Uterus (tissue), 4 donors: ENCODE results near the gene DMTF1. TPM values are rescaled to one million over a fixed set of nuclear protein-coding genes. Genes with fewer than 3 reads are reported as not detected.

Experiments
- DNase-seq, 2 donors: peaks; one replicate each; pipeline ENCODE4 v3.0.0-alpha.2; 2019 to 2020
- H3K27ac ChIP-seq, 2 donors: fragments of 200-600 bp; sonication (generic); 1 replicate in 1 of 2; 2 replicates in 1 of 2; pipeline ENCODE4 v1.5.1; 2016 to 2018
- H3K27me3 ChIP-seq, 2 donors: fragments of 200-600 bp; sonication (generic); one replicate each; pipeline ENCODE4 v1.5.1; 2018 to 2019; ENCODE audit warnings: control low read depth in 1 of 2
- H3K36me3 ChIP-seq, 2 donors: fragments of 200-600 bp; sonication (generic); one replicate each; pipeline ENCODE4 v1.5.1; 2019; ENCODE audit warnings: control low read depth in 1 of 2
- H3K4me1 ChIP-seq, 2 donors: fragments of 200-600 bp; sonication (generic); one replicate each; pipeline ENCODE4 v1.5.1; 2018 to 2019; ENCODE audit warnings: control low read depth in 1 of 2
- H3K4me3 ChIP-seq, 2 donors: fragments of 200-600 bp; sonication (generic); 1 replicate in 1 of 2; 2 replicates in 1 of 2; pipeline ENCODE4 v1.5.1; 2018 to 2019; ENCODE audit warnings: mild to moderate bottlenecking in 1 of 2
- H3K9me3 ChIP-seq, 2 donors: fragments of 200-600 bp; sonication (generic); one replicate each; pipeline ENCODE4 v1.5.1; 2019; ENCODE audit warnings: control low read depth in 1 of 2
- CTCF ChIP-seq, 4 experiments: fragments of 200-600 bp in 2 of 4; fragments of 450-650 bp in 2 of 4; sonication (generic) in 2 of 4; IDR thresholded peaks; one replicate each; pipeline ENCODE4 v1.5.1; 2016 to 2019; ENCODE audit warnings: antibody characterized with exemption in 4 of 4, mild to moderate bottlenecking in 2 of 4, moderate library complexity in 1 of 4
- POLR2A ChIP-seq, 2 donors: fragments of 450-650 bp; IDR thresholded peaks; one replicate each; pipeline ENCODE4 v1.6.1; 2016; ENCODE audit warnings: antibody characterized with exemption in 2 of 2, mild to moderate bottlenecking in 1 of 2, moderate library complexity in 1 of 2
- intact Hi-C: fragments of 100-400 bp; cut with DNase I; formaldehyde crosslinking; loops from one replicate; pipeline ENCODE4 v1.15.1; 2023; ENCODE audit warnings: low total_unique reads
- total RNA-seq, 4 donors: library from RNA; depleted of rRNA in 3 of 4; stranded (reverse); fragments of >200 nt in 3 of 4; gene quantifications; one replicate each; pipeline versions ENCODE4 v1.1.0 to v1.2.4, GENCODE V29; 2014 to 2023
- donor health status: DM: yes; HTN: yes; CAD: no.

DMTF1 gene
- total RNA-seq, 4 donors from 2014 or later = 36.2 to 193 (median 138) TPM

GRCh38 chr7:87159538-87159937 is 7.3 kb downstream of the DMTF1 start:
- Histone ChIP-seq H3K9me3 (no peaks in the 10 kb centered on the region), H3K4me3 (no peak overlapping the region), H3K36me3 (no peaks in the 10 kb centered on the region), H3K4me1 (peaks cover 0 to 13% of the 10 kb centered on the region in 2 donors), H3K27me3 (no peaks in the 10 kb centered on the region), H3K27ac (no peak overlapping the region)
- intact Hi-C loops = no loop called here
- DNase-seq = no peak
- TF ChIP-seq CTCF (IDR thresholded peaks at IDR 0.05) = no peak
- no peak for TF ChIP-seq POLR2A (IDR thresholded peaks at IDR 0.05)

GRCh38 chr7:87164433-87164832 is 12.2 kb downstream of the DMTF1 start:
- Histone ChIP-seq H3K4me3 (no peak overlapping the region), H3K4me1 (no peaks in the 10 kb centered on the region), H3K27ac (no peak overlapping the region), H3K36me3 (no peaks in the 10 kb centered on the region), H3K27me3 (no peaks in the 10 kb centered on the region), H3K9me3 (no peaks in the 10 kb centered on the region)
- intact Hi-C loops = no loop called here
- DNase-seq = no peak
- TF ChIP-seq POLR2A (IDR thresholded peaks at IDR 0.05) = no peak
- no peak for TF ChIP-seq CTCF (IDR thresholded peaks at IDR 0.05)

- intact Hi-C loops = no loop called here
- no peak overlapping the region for H3K27ac ChIP-seq
- DNase-seq = no peak
Measured at GRCh38 chr7:87170828-87171227, 18.6 kb downstream of the DMTF1 start.

GRCh38 chr7:87171282-87171934 is 19.2 kb downstream of the DMTF1 start:
- Histone ChIP-seq H3K9me3 (no peaks in the 10 kb centered on the region), H3K27me3 (no peaks in the 10 kb centered on the region), H3K4me1 (no peaks in the 10 kb centered on the region), H3K27ac (no peak overlapping the region), H3K36me3 (no peaks in the 10 kb centered on the region), H3K4me3 (no peak overlapping the region)
- TF ChIP-seq POLR2A (IDR thresholded peaks at IDR 0.05) (no peak), CTCF (IDR thresholded peaks at IDR 0.05) (no peak)
- intact Hi-C loops = no loop called here
- DNase-seq = no peak

More at GRCh38 chr7:87170828-87171227, 18.6 kb downstream of the DMTF1 start:
- no peaks in the 10 kb centered on the region for H3K27me3 ChIP-seq
- no peaks in the 10 kb centered on the region for H3K36me3 ChIP-seq
- H3K4me3 ChIP-seq = no peak overlapping the region
- H3K4me1 ChIP-seq = no peaks in the 10 kb centered on the region
- TF ChIP-seq POLR2A (IDR thresholded peaks at IDR 0.05) = no peak
- no peak for TF ChIP-seq CTCF (IDR thresholded peaks at IDR 0.05)
- H3K9me3 ChIP-seq = no peaks in the 10 kb centered on the region

GRCh38 chr7:87173471-87173870 is 21.2 kb downstream of the DMTF1 start:
- intact Hi-C loops = no loop called here
- Histone ChIP-seq H3K27ac (no peak overlapping the region), H3K27me3 (no peaks in the 10 kb centered on the region), H3K9me3 (no peaks in the 10 kb centered on the region), H3K4me1 (no peaks in the 10 kb centered on the region), H3K36me3 (no peaks in the 10 kb centered on the region), H3K4me3 (no peak overlapping the region)
- TF ChIP-seq POLR2A (IDR thresholded peaks at IDR 0.05) (no peak), CTCF (IDR thresholded peaks at IDR 0.05) (no peak)
- DNase-seq = no peak
